ENCODE results near the gene SLC17A2.

DNA sequence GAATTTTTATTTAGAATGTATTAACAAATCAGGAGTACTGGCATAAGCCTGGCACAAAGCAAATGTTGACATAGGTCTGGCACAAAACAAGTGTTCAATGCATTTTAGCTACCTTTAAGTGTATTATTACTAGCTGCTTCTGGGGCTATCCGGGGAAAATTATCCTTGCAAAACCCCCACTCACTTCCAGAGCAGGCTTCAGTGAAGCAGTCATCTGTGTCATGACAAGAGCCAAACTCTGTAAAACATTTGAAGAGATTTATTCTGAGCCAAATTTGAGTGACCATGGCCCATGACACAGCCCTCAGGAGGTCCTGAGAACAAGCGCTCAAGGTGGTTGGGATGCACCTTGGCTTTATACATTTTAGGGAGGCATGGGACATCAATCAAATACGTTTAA lies 25.7 kb upstream of the SLC17A2 start:
- TF ChIP-seq, protein P1, sequence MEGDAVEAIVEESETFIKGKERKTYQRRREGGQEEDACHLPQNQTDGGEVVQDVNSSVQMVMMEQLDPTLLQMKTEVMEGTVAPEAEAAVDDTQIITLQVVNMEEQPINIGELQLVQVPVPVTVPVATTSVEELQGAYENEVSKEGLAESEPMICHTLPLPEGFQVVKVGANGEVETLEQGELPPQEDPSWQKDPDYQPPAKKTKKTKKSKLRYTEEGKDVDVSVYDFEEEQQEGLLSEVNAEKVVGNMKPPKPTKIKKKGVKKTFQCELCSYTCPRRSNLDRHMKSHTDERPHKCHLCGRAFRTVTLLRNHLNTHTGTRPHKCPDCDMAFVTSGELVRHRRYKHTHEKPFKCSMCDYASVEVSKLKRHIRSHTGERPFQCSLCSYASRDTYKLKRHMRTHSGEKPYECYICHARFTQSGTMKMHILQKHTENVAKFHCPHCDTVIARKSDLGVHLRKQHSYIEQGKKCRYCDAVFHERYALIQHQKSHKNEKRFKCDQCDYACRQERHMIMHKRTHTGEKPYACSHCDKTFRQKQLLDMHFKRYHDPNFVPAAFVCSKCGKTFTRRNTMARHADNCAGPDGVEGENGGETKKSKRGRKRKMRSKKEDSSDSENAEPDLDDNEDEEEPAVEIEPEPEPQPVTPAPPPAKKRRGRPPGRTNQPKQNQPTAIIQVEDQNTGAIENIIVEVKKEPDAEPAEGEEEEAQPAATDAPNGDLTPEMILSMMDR (IDR thresholded peaks at IDR 0.05), result no peak
- no peak for TF ChIP-seq EZH2 (IDR thresholded peaks at IDR 0.05; ENCODE audit: borderline replicate concordance, insufficient read depth, low read depth, low read length, poor library complexity, severe bottlenecking)
